GM18873 (cell line): Measurements from ENCODE around the gene PRR29.
A peak's percentile ranks its signal among the peaks of the same experiment; 100 is the strongest.

ENCODE experiments used
- ATAC-seq: cut with Tn5 transposase; IDR thresholded peaks from one replicate; pipeline ENCODE4 v1.9.1; 2021; ENCODE audit warnings: mild to moderate bottlenecking, moderate library complexity, moderate number of reproducible peaks; ENCODE audit not compliant: unreplicated experiment, low FRiP score

PRR29 gene

GRCh38 chr17:63998050-63998720, at the start of gene PRR29:
PRR29 (plus strand) TSS chr17:63998351; CDS start chr17:63998365, 14 bp downstream.
- ATAC-seq: no peak

- ATAC-seq: no peak
These were observed 49.6 kb upstream of the PRR29 start for GRCh38 chr17:63948521-63948920.

GRCh38 chr17:63949576-63950250, 48.4 kb upstream of the PRR29 start:
- no peak for ATAC-seq

GRCh38 chr17:63950940-63951907, 46.9 kb upstream of the PRR29 start:
- ATAC-seq: no peak

- ATAC-seq: no peak
These were observed 43.6 kb upstream of the PRR29 start for GRCh38 chr17:63954402-63955063.

- no peak for ATAC-seq
These were observed 42.9 kb upstream of the PRR29 start for GRCh38 chr17:63955232-63955631.

- ATAC-seq: no peak
These were observed 42.4 kb upstream of the PRR29 start for GRCh38 chr17:63955791-63956190.

- ATAC-seq: no peak
These were observed 41.7 kb upstream of the PRR29 start for GRCh38 chr17:63956296-63956920.

GRCh38 chr17:63960006-63960405, 38.1 kb upstream of the PRR29 start:
- no peak for ATAC-seq

GRCh38 chr17:63960430-63960829, 37.7 kb upstream of the PRR29 start:
- no peak for ATAC-seq

- ATAC-seq: no peak
These were observed 36.6 kb upstream of the PRR29 start for GRCh38 chr17:63961355-63962212.

- ATAC-seq: no peak
These were observed 35.8 kb upstream of the PRR29 start for GRCh38 chr17:63962298-63962744.

GRCh38 chr17:63963123-63963522, 35.0 kb upstream of the PRR29 start:
- no peak for ATAC-seq

GRCh38 chr17:63966646-63967264, 31.4 kb upstream of the PRR29 start:
- peak; percentile 44 for ATAC-seq

GRCh38 chr17:63967953-63968352, 30.2 kb upstream of the PRR29 start:
- ATAC-seq: no peak

GRCh38 chr17:63969278-63969677, 28.9 kb upstream of the PRR29 start:
- ATAC-seq: no peak

- no peak for ATAC-seq
These were observed 25.4 kb upstream of the PRR29 start, which contains the start of gene SCN4A for GRCh38 chr17:63972796-63973195. SCN4A (minus strand) TSS chr17:63972918; CDS start chr17:63972841, 77 bp downstream.

- no peak for ATAC-seq
These were observed 24.9 kb upstream of the PRR29 start for GRCh38 chr17:63973247-63973646.
